ENCODE measurements around the gene CCDC83.

GRCh38 chr11:85889108-85889507, 33.9 kb downstream of the CCDC83 start:
- TF ChIP-seq POLR2A (IDR thresholded peaks at IDR 0.05; ENCODE audit: extremely low read depth, insufficient read length) (no peak), CTCF (IDR thresholded peaks at IDR 0.05; ENCODE audit: low read depth, low read length) (no peak), MYC (IDR thresholded peaks at IDR 0.05; ENCODE audit: low read depth, low read length) (no peak)
- TF ChIP-seq, protein P1, sequence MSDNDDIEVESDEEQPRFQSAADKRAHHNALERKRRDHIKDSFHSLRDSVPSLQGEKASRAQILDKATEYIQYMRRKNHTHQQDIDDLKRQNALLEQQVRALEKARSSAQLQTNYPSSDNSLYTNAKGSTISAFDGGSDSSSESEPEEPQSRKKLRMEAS (IDR thresholded peaks at IDR 0.05; ENCODE audit: low read depth, low read length), result no peak
